SU-DHL-6 (cell line): ENCODE results near the gene ASCC3.

Experiments used
- H2AFZ ChIP-seq: fragments of 200-600 bp; sonication (generic); 2 replicates; pipeline ENCODE4 v1.6.1; 2014; ENCODE audit warnings: low read depth, mild to moderate bottlenecking, moderate library complexity, mixed read lengths, antibody characterized with exemption, low read length; ENCODE audit not compliant: severe bottlenecking
- H3F3A ChIP-seq: fragments of 200-600 bp; shearing (Covaris generic); 2 replicates; pipeline ENCODE4 v1.6.0; 2016; ENCODE audit warnings: antibody characterized with exemption, mild to moderate bottlenecking; ENCODE audit not compliant: insufficient read depth
- H3K27ac ChIP-seq: fragments of 200-600 bp; sonication (generic); 2 replicates; pipeline ENCODE4 v1.5.1; 2016; ENCODE audit warnings: low read depth, mild to moderate bottlenecking, low read length, moderate library complexity, mixed read lengths
- H3K27me3 ChIP-seq: fragments of 200-600 bp; sonication (generic), shearing (Covaris generic); 2 replicates; pipeline ENCODE4 v1.6.0; 2014; ENCODE audit warnings: mild to moderate bottlenecking, low read length
- H3K36me3 ChIP-seq: fragments of 200-600 bp; sonication (generic); 2 replicates; pipeline ENCODE4 v1.6.1; 2014; ENCODE audit warnings: mild to moderate bottlenecking, low read length, mixed read lengths
- H3K4me2 ChIP-seq: fragments of 300-600, 200-600 bp; shearing (Covaris generic), sonication (generic); 2 replicates; pipeline ENCODE4 v1.6.0; 2014; ENCODE audit warnings: low read length, low read depth, mild to moderate bottlenecking; ENCODE audit not compliant: poor library complexity, severe bottlenecking
- H3K4me3 ChIP-seq: fragments of 200-600 bp; sonication (generic); 2 replicates; pipeline ENCODE4 v1.5.1; 2014; ENCODE audit warnings: antibody characterized with exemption, low read length, mild to moderate bottlenecking, mixed read lengths; ENCODE audit not compliant: insufficient read depth, poor library complexity, severe bottlenecking
- H3K79me2 ChIP-seq: fragments of 200-600 bp; sonication (generic); 2 replicates; pipeline ENCODE4 v1.6.1; 2014; ENCODE audit warnings: mild to moderate bottlenecking, low read length, moderate library complexity; ENCODE audit not compliant: insufficient read depth
- H3K9ac ChIP-seq: fragments of 200-600 bp; sonication (generic); 2 replicates; pipeline ENCODE4 v1.7.0; 2014; ENCODE audit warnings: mild to moderate bottlenecking, low read length
- H3K9me2 ChIP-seq: fragments of 200-600 bp; sonication (generic); replicated peaks from 2 replicates; pipeline ENCODE4 v1.6.1; 2014; ENCODE audit warnings: low read length; ENCODE audit not compliant: insufficient read depth
- H3K9me3 ChIP-seq: fragments of 200-600 bp; sonication (generic); 2 replicates; pipeline ENCODE4 v1.6.1; 2014; ENCODE audit warnings: low read length, mixed read lengths; ENCODE audit not compliant: insufficient read depth
- H4K20me1 ChIP-seq: fragments of 200-600 bp; sonication (generic); 2 replicates; pipeline ENCODE4 v1.6.1; 2014; ENCODE audit warnings: low read depth, mild to moderate bottlenecking, antibody characterized with exemption, low read length, moderate library complexity, mixed read lengths
- CTCF ChIP-seq: fragments of 200-600 bp; sonication (generic); IDR thresholded peaks from one replicate; pipeline ENCODE4 v1.5.1; 2017; ENCODE audit warnings: antibody characterized with exemption, mild to moderate bottlenecking, low read length, moderate library complexity; ENCODE audit not compliant: insufficient read depth, poor library complexity, severe bottlenecking
- EZH2phosphoT487 ChIP-seq: fragments of 200-600 bp; sonication (generic), shearing (Covaris generic); conservative IDR thresholded peaks from 2 replicates; pipeline ENCODE4 v1.6.1; 2018; ENCODE audit warnings: mild to moderate bottlenecking, antibody characterized with exemption, low read length, moderate library complexity, mixed read lengths

ASCC3 gene

DNA sequence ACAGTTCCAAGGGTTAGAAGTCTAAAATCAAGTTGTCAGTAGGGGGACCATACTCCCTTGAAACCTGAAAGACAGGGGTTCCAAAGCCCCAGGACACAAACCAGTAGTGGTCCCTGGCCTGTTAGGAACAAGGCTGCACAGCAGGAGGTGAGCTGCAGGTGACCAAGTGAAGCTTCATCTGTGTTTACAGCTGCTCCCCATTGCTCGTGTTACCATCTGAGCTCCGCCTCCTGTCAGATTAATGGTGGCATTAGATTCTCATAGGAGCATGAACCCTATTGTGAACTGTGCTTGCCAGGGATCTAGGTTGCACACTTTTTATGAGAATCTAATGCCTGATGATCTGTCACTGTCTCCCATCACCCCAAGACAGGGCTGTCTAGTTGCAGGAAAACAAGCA, 391.1 kb downstream of the ASCC3 start:
- Histone ChIP-seq H3F3A (peaks cover 43% of the 10 kb centered on the region), H3K79me2 (no peaks in the 10 kb centered on the region), H3K27me3 (no peaks in the 10 kb centered on the region), H3K36me3 (no peaks in the 10 kb centered on the region), H3K27ac (peak overlapping the region; percentile 96), H4K20me1 (no peaks in the 10 kb centered on the region), H3K9me3 (no peaks in the 10 kb centered on the region), H2AFZ (no peak overlapping the region), H3K9ac (peak overlapping the region; percentile 59), H3K9me2 (no peaks in the 10 kb centered on the region), H3K4me2 (peak overlapping the region; percentile 17), H3K4me3 (no peak overlapping the region)
- TF ChIP-seq EZH2phosphoT487 (no peak), CTCF (no peak)

- no peaks in the 10 kb centered on the region for H3K36me3 ChIP-seq
- H3K9me2 ChIP-seq: no peaks in the 10 kb centered on the region
- H3K9ac ChIP-seq: peak overlapping the region; percentile 59; the same call in 1 of the 2 replicates
- H3K4me2 ChIP-seq: peak overlapping the region; percentile 68
- no peaks in the 10 kb centered on the region for H3K27me3 ChIP-seq
- H2AFZ ChIP-seq: no peak overlapping the region
- no peaks in the 10 kb centered on the region for H4K20me1 ChIP-seq
- peak overlapping the region; percentile 96 for H3K27ac ChIP-seq
- no peaks in the 10 kb centered on the region for H3K9me3 ChIP-seq
- H3K4me3 ChIP-seq: no peak overlapping the region
- TF ChIP-seq CTCF (no peak), EZH2phosphoT487 (no peak)
- peaks cover 47% of the 10 kb centered on the region for H3F3A ChIP-seq
- no peaks in the 10 kb centered on the region for H3K79me2 ChIP-seq
Measured at GRCh38 chr6:100488244-100488643, 392.9 kb downstream of the ASCC3 start.

DNA sequence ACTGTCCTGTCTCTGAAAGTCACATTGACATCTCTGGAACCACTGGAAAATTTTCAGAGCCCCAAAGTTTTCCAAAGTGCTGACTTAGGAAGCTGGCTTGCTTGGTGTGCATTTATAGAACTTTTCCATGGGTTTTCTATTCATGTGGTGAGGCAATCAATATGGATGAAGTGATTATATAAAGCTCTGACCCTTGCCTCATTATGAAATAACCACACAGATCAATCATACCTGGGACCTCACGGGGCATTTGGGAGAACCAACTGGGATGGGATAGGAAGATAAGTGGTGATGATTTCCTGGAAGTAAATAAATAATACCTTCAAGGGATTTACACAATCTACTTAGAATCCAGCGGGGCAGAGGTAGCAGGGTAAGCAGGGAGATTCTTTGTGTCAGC, 393.5 kb downstream of the ASCC3 start:
- H3K9ac ChIP-seq: peak overlapping the region; percentile 59

More for the DNA sequence above, 393.5 kb downstream of the ASCC3 start:
- H3K27ac ChIP-seq: peak overlapping the region; percentile 96
- no peaks in the 10 kb centered on the region for H3K36me3 ChIP-seq
- no peak for TF ChIP-seq CTCF
- TF ChIP-seq EZH2phosphoT487: no peak
- no peaks in the 10 kb centered on the region for H4K20me1 ChIP-seq
- no peaks in the 10 kb centered on the region for H3K9me3 ChIP-seq
- H2AFZ ChIP-seq: no peak overlapping the region
- no peak overlapping the region for H3K4me3 ChIP-seq
- no peaks in the 10 kb centered on the region for H3K9me2 ChIP-seq
- H3F3A ChIP-seq: peaks cover 41% of the 10 kb centered on the region
- no peaks in the 10 kb centered on the region for H3K79me2 ChIP-seq
- H3K4me2 ChIP-seq: peak overlapping the region; percentile 68
- H3K27me3 ChIP-seq: no peaks in the 10 kb centered on the region
